GM19035 (cell line): ENCODE data around the gene ROBO2.

Experiments used
- ATAC-seq: cut with Tn5 transposase; IDR thresholded peaks from one replicate; pipeline ENCODE4 v1.9.1; 2021; ENCODE audit not compliant: unreplicated experiment

ROBO2 gene

DNA sequence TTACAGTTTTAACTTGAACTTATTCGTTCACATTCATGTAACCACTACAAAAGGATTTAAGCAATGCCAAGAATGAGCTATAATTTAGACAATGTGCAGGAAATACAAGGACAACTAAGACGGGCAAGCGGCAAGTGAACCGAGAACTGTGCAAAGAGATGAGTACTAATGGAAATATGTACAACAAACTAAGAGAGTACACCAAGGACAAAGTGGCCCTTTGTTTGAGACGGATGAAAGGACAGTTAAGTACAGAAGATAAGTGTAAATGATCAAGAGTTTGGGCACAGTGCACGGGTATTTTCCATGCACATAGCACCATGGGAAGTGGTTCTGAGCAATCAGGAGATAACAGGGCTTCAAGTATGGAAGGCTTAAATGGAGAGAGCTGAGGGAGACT is 281.7 kb downstream of the ROBO2 start:
- ATAC-seq, result no peak

DNA sequence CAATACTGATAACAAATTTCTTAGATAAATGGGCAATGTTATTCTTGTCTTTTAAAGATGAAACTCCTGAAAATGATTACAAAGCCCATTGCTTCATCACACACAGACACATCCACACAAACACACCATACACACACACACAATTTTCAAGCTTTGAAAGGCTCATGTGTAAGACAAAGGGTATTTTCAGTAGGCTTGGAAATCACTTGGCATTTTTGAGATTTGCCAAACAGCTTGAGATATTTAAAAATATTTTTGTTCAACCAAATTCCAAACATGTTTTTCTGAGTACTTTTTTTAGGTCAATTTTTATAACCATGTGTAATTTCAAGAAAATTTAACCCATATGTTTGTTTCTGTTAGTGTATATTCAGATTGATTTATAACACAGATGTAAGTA is 283.7 kb downstream of the ROBO2 start:
- no peak for ATAC-seq

DNA sequence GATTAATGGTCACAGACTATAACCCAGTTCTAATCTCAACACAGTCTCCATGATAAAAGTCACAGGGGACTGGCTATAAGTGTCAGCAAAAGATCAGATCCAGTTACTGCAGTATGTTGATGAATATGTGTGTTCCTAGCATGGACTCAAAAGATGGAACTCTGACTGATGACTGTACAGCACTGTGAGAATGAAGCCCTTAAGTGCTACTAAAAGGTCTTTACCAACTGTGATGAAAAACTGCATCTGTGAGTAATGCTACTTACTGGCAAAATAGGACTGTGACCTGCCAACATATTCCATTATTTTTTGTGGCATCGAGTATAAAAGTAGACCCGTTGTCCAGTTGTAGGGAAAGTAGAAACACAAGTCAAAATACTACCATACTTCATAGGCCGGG is 284.2 kb downstream of the ROBO2 start:
- no peak for ATAC-seq

DNA sequence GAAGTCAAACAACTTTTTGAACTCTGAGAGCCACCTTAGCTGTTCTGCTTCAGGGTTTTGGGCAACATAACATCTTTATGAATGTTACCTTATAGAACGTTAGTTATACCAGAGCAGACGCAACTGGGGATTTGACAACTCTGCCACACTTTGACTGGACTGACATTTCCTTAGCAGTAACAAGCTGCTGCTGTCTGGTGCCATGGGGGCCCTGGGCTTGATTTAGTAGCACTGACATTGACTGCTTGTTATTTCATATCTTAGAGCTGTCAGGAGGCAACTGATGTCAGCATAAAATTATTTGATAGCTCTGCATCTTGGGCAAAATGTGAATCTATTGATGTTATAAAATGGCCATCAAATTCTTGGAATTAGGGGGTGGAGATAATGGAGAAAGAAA is 285.4 kb downstream of the ROBO2 start:
- no peak for ATAC-seq

DNA sequence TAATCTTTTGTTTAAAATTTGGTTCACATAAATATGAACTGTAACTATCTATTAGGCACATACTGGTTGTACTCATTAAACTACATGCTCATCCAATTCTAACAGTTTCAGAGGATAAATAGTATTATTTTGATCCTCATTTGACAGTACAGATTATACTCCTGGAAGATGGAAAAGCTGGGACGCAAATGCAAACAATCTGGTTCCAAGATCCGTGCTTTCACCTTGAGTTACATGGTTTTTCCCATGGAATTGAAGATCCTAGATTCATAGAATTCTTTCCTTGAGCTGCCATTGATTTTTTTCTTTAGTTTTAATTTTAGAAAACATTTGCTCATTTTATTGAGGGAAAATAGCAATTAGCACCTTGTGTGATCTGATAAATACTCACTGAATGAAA is 285.8 kb downstream of the ROBO2 start:
- ATAC-seq, result no peak

DNA sequence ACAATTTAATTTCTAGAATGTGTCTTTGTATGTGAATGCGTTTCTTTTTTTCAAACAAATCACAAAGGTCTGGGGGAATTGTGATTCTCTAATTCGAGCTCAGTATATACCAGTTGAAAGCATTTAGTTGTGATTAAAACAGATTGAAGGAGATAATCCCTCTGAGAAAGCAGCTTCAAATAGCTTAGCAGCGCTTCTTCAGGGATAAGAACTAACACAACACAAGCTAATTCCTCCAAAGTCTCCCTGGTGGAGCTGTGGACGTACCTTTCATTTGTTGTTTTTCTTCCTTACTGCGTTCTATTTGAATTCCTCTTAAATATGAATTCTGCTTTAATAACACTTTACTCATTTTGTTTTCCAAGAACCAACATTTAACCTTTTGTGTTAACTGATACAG is 286.7 kb downstream of the ROBO2 start:
- no peak for ATAC-seq

DNA sequence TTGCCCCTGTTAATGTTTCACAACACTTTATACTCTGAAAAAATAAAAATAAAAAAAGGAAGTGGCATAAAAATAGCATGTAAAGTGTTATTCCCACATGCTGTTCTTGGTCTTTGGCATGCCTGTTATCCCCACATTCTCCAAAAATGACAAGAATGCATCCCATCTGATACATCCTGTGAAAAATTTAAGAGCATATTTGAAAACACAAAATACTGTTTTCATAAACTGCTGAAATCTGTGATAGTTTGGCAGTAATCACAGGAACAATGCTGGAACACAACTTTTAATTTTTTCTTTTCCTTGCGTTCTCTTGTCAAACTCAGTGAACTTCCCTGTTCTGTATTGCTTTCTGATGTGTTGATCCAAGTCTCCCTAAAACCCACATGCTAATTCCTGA is 288.8 kb downstream of the ROBO2 start:
- ATAC-seq, result no peak

DNA sequence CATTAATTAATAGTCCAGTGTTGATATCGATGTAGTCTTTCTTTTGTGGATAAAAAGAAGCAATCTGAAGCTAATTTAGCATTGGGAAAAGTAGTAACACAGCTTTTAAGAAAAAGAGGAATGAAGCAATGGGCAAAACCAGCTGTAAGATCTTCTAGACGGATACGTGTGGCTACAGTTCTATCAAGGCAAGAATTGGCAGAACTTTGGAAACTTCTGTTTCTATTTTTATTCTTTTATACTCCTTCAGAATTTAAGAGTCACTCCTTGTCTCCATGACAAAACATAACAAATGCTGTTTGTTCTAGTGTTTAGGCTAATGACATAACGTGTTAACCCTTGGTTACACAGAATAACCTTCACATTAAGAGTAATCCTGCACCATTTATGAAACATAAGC is 289.2 kb downstream of the ROBO2 start:
- ATAC-seq, result no peak

DNA sequence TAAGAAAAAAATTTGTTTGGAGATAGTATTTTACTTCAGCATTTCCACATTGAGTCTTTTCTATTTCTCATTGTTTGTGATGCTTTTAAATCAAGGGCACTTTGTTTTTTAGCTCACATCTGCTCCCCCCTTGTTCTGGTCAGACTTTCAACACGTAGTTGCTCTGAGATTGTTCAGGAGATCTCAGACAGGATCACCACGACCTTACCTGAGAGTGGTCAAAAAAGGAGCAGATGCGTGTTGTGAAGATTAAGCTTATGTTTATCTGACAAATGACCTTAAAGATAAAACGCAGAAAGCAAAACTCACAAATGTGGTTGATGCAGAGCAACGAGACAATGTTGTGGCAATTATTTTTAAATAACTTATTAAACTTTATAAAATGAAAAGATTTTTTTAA is 298.3 kb downstream of the ROBO2 start:
- ATAC-seq, result no peak

DNA sequence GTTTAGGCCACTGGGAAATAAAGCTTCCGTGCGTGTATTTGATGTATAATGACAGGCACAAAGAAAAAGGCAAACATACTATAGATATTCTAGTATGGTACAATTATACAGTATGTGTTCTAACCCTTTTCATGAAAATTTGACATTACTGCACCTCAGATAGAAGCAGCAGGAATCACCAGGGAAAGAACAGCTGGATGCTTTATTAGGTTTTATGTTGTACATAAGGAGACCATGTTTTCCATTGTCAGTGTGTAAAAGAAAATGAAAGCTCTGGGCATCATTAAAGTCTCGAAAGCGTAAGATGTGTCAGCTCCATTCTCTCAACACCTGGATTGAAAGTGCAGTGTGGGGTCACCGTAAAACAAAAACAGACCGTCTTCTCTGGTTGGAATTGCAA is 302.1 kb downstream of the ROBO2 start:
- no peak for ATAC-seq

DNA sequence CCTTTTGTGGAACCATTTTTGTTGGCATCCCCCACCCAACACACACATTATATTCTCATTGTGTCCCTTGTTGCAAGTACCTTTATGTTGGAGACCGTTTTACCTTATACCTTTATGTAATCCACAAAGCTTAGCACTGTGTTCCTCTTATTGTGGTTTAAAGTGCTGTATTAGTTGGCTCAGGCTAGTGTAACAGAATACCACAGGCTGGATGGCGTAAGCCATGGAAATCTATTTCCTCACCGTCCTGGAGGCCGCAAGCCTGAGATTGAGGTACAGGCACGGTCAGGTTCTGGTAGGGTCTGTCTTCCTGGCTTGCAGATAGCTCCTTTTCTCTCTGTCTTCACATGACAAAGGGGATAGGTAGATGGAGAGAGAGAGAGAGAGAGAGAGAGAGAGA is 302.8 kb downstream of the ROBO2 start:
- no peak for ATAC-seq

DNA sequence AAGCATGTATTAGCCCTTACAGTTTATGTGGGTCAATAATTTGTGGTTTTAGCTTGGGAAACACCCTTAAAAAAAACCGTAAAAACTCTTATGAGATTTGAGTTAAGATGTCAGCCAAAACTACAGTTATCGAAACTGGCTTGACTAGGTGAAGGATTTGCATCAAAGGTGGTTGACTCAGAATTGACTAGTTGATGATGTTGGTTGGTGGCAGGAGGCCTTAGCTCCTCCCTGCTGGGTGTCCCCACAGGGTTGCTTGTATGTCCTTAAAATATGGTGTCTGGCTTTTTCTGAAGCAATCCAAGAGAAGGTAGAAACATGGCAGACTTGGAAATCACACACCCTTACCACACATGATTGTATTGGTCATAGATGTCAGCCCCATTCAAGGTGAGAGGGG is 305.1 kb downstream of the ROBO2 start:
- no peak for ATAC-seq

DNA sequence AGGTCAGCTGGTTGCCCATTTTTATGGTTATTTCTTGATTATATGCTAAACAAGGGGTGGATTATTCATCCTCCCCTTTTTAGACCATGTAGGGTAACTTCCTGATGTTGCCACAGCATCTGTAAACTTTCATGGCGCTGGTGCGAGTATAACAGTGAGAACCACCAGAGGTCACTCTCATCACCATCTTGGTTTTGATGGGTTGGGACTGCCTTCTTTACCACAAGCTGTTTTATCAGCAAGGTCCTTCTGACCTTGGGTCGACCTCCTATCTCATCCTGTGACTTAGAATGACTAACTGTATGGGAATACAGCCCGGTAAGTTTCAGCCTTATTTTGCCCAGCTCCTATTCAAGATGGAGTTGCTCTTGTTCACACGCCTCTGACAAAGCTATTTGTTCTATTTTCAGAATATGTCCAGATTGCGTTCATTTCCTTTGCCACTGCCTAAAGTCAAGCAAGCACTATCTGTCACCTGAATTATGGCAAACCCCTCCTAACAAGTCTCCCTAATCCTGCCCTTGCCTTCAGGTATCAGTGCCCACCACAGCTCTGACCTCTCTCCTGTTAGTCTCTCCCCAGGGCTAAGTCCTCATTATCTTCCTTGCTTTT is 308.5 kb downstream of the ROBO2 start:
- ATAC-seq, result no peak

DNA sequence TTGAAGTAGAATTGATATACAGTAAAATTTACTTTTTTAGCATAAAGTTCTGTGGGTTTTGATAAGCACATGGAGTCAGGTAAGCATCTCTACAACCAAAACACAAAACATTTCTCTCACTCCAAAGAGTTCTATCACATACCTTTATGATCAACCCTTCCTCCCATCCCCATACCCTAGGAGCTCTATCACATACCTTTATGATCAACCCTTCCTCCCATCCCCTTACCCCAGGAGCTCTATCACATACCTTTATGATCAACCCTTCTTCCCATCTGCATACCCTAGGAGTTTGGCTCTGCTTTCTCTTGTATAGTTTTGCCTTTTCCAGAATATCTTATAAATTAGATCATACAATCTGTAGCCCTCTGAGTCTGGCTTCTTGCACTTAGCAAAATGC is 315.1 kb downstream of the ROBO2 start:
- ATAC-seq, result no peak

DNA sequence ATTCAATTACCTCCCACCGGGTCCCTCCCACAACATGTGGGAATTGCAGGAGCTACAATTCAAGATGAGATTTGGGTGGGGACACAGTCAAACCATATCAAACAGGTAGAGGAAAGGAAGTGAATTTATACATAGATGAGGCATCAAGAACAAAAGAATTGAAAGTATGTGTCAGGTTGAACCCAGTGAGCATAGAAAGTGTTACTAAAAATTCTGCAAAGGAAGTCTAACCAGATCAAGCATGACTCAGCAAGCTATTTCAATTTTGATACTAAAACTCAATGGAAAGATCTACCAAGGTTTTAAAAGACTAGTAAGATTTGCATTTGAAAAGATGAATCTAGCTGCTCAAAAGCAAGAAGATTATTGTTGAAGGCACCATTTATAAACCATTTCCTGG is 323.0 kb downstream of the ROBO2 start:
- no peak for ATAC-seq

DNA sequence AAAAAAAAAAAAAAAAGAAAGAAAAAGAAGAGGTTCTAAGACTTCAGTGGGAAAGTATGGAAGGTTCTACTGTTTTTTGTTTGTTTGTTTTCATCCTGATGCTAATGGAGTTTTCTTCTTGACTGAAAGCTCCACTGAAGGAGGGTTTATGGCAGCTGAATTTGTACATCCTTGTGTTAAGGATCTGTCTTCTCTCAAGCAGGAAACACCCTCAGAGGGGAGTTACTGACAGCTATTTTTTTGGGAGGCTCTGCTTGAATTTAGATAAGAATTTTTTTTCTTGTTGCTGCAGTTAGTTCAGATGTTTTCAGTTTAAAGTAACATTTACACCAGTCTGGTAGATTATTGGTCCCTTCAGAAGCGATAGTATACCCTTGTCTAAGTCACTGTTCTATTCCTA is 325.3 kb downstream of the ROBO2 start:
- ATAC-seq, result no peak

DNA sequence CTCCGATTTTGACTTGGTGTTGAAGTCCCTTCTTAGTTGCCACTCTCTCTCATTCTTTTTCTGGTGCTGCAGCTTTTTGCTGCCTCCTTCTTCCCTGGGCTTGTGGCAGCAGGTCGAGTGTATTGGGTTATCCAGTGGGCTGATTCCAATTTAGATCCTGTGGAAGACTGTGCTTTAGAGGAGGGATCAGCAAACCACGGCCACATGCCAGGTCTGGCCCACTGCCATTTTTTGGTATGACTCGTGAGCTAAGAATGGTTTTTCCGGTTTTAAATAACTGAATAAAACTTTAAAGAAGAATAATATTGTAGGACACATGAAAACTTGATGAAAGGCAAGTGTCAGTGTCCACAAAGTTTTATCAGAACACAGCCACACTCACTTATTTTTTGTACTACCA is 330.5 kb downstream of the ROBO2 start:
- no peak for ATAC-seq

DNA sequence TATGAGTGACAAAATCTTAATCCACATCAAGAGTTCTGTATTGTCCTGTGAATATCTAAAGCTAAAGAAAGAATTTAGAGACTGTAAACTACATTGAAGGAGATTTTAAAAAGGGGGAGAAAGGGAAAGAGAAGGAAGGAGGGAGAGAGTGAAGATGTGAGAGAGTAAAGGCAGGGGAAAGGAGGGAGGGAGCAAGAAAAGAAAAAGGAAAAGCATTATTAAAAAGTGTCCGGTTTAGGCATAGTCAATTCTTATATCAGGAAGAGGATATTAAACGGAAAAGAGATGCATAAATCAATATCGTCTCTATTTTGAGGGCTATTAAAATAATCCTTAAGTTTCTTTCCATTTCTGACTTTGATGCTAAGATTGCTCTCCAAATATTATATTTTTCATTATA is 332.1 kb downstream of the ROBO2 start:
- no peak for ATAC-seq

DNA sequence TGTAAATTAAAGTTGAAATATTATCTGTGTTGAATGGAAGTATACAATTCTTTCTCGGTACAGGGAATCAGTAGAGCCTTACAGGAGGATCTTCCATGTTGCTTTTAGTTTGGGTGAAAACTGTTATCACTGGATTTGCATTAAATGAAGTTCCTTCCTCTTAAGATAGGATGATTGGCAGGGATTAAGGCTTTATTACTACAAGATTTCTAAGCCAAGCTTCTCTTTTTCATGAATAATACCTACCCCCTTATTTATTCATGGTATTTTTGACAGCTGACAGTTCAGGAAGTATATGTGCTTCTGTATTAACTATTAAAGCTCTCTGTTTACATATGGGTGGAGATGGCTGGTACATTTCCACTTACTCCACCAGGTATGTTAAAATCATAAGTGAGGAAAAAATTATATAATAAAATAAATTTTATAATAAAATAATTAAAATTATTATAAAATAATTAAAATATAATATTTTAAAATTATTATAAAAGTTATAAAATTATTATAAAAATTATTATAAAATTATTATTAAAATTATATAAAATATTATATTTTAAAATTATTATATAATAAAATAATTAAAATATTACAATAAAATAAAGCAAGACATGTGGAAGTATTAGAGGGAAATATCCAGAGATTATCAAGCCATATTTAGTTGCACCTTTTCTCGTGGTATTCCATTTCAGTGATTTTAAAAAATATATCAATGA is 332.9 kb downstream of the ROBO2 start:
- no peak for ATAC-seq

DNA sequence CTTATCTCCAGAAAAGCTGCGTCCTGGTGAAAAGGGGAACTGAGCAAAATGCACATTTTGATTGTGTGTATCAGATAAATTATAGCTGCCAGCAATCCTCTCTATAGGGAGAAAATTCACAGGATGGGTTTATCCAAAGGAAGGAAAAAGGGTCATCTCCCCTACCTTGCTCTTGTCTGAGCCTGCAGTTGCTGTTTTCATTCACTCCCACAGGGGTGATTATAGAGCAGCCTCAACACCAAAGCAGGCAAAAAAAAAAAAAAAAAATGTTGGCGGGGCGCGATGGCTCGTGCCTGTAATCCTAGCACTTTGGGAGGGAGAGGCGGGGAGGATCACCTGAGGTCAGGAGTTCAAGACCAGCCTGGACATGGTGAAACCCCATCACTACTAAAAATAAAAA is 333.7 kb downstream of the ROBO2 start:
- no peak for ATAC-seq

DNA sequence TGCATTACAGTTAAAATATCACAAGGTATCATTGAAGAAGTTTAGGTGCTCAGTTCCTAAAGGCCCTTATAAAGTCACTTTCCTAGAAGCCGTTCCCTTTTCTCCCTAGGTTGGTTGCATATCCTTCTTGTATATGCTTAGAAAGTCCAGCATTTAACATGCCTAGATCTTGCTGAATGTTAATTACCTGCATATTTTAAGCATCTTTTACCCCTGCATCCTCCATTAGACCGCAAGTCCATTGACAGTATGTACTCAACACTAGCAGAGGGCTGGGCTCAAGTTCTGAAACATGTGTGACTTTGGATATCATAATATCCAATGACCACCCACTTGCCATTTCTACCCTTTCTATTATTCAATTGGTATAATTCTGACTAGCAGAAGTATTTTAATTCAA is 336.6 kb downstream of the ROBO2 start:
- no peak for ATAC-seq

DNA sequence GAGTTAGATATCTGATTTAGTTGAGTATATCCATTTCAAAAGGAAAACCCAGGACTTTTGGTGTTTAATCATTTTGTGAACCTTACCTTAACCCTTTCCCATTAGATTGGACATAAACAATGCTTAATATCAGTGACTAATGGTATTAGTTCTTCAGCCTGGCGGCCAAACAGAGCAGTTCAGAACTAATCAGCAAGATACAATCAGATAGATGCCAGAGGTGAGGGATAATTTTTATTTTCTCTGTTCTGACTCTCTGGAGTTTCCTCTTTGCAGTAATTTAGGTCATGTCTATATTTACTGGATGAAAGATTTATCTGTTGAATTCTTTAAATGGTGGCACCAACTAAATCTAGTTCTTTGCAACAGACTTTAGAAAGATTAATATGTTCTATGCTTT is 337.8 kb downstream of the ROBO2 start:
- no peak for ATAC-seq

DNA sequence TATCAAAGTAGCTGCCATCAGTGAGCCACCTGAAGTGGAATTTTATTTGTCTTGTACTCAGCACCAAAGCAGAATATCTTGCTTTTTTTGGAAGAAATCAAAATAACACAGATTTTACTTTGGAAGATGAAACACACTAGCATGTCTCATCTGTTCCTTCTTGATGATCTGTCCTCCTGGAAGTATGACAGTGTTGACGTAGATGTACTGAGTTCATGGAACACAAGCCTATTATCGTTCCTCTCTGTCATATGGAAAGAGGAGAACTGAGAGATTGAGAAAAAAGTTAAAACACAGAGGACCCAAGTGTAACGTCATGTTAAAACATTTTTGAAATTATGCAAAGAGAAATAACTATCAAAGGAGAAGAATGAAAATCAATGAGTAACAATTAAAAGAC is 340.2 kb downstream of the ROBO2 start:
- no peak for ATAC-seq
